Measurements from ENCODE around the gene RSPH1. TPM values are rescaled to one million over a fixed set of nuclear protein-coding genes. Genes with fewer than 3 reads are reported as not detected.
"Not testable (repeated sequence)": the region's sequence is repeated elsewhere in the genome, so short reads cannot be mapped to it uniquely, and the experiment has no call there.

The RSPH1 gene
- polyA plus RNA-seq, 1 of the 3 experiments (the other 2 are of a cell fraction) = 0.97 TPM

DNA sequence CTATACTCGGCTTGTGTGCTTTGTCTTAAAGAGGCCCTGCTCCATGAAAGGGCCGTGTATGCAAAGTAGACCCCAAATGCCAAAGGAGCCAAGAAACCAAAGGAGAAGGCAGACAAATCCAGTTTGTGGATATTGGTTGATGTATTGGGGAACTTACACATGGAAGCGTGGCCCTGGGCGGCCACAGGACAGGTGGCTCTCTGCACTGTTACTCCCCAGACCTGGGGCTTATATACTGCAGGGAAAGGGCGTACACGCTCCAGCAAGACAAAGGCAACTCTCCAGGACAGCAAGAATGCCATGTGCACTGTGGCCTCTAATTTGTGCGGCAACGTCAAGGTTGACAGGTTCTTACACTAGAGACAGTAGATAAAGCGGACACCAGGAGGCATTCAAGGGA is 24.8 kb downstream of the RSPH1 start:
- Histone ChIP-seq H3K79me2 (ENCODE audit: insufficient read depth) (no peaks in the 10 kb centered on the region), H3K36me3 (replicated peaks in 1 of 2; ENCODE audit: control insufficient read depth in 1 of 2, insufficient read depth in 2 of 2, low read length in 1 of 2) (no peaks in the 10 kb centered on the region), H3K9me3 (no peaks in the 10 kb centered on the region), H3K9ac (no peak overlapping the region), H4K20me1 (ENCODE audit: insufficient read depth) (no peaks in the 10 kb centered on the region), H3K9me2 (no peaks in the 10 kb centered on the region), H3K4me3 (ENCODE audit: low read depth in 2 of 2, low read length in 1 of 2) (no peak overlapping the region), H3K4me2 (no peak overlapping the region), H3F3A (replicated peaks; ENCODE audit: insufficient read depth) (no peaks in the 10 kb centered on the region), H3K27ac (ENCODE audit: low read depth in 2 of 2, low read length in 1 of 2) (no peak overlapping the region), H2AFZ (ENCODE audit: low read depth) (no peak overlapping the region), H3K27me3 (ENCODE audit: insufficient read depth) (no peaks in the 10 kb centered on the region), H3K4me1 (ENCODE audit: control insufficient read depth in 1 of 2, insufficient read depth in 2 of 2, low read depth in 1 of 2, low read length in 1 of 2) (peaks cover 0 to 9% of the 10 kb centered on the region in 2 experiments; a peak in 2 of 4 replicates)
- no peak for DNase-seq
- ChIA-PET POLR2A (no interaction called here), CTCF (no interaction called here)
- 79% methylated on average over 9 of the region's 9 CpGs for WGBS (ENCODE audit: low lambda C conversion rate)
- TF ChIP-seq RXRA (IDR thresholded peaks at IDR 0.05; ENCODE audit: borderline replicate concordance, low read depth) (no peak), SMC3 (IDR thresholded peaks at IDR 0.05; ENCODE audit: low read depth, low read length) (no peak), SIN3A (IDR thresholded peaks at IDR 0.05; ENCODE audit: borderline replicate concordance, low read depth, low read length) (no peak), JUND (IDR thresholded peaks at IDR 0.05) (no peak), RCOR1 (IDR thresholded peaks at IDR 0.05; ENCODE audit: low read length) (no peak), GABPA (IDR thresholded peaks at IDR 0.05; ENCODE audit: low read depth) (no peak), RFX5 (IDR thresholded peaks at IDR 0.05; ENCODE audit: low read length) (no peak), CHD2 (IDR thresholded peaks at IDR 0.05; ENCODE audit: low read length, partially characterized antibody) (no peak), MEF2A (IDR thresholded peaks at IDR 0.05; ENCODE audit: borderline replicate concordance, low read depth) (no peak), YY1 (IDR thresholded peaks at IDR 0.05; ENCODE audit: low read depth) (no peak), ELF1 (IDR thresholded peaks at IDR 0.05) (no peak), GATA2 (CRISPR knock-in tag; IDR thresholded peaks at IDR 0.05) (no peak)
- TF ChIP-seq, protein P1, sequence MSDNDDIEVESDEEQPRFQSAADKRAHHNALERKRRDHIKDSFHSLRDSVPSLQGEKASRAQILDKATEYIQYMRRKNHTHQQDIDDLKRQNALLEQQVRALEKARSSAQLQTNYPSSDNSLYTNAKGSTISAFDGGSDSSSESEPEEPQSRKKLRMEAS (IDR thresholded peaks at IDR 0.05; ENCODE audit: low read depth) = no peak
- TF ChIP-seq, protein P2, sequence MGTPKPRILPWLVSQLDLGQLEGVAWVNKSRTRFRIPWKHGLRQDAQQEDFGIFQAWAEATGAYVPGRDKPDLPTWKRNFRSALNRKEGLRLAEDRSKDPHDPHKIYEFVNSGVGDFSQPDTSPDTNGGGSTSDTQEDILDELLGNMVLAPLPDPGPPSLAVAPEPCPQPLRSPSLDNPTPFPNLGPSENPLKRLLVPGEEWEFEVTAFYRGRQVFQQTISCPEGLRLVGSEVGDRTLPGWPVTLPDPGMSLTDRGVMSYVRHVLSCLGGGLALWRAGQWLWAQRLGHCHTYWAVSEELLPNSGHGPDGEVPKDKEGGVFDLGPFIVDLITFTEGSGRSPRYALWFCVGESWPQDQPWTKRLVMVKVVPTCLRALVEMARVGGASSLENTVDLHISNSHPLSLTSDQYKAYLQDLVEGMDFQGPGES (IDR thresholded peaks at IDR 0.05; ENCODE audit: low read depth, low read length) = no peak
- TF ChIP-seq, protein P3, sequence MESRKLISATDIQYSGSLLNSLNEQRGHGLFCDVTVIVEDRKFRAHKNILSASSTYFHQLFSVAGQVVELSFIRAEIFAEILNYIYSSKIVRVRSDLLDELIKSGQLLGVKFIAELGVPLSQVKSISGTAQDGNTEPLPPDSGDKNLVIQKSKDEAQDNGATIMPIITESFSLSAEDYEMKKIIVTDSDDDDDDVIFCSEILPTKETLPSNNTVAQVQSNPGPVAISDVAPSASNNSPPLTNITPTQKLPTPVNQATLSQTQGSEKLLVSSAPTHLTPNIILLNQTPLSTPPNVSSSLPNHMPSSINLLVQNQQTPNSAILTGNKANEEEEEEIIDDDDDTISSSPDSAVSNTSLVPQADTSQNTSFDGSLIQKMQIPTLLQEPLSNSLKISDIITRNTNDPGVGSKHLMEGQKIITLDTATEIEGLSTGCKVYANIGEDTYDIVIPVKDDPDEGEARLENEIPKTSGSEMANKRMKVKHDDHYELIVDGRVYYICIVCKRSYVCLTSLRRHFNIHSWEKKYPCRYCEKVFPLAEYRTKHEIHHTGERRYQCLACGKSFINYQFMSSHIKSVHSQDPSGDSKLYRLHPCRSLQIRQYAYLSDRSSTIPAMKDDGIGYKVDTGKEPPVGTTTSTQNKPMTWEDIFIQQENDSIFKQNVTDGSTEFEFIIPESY (IDR thresholded peaks at IDR 0.05; ENCODE audit: borderline replicate concordance, low read depth) = no peak
- TF ChIP-seq, protein P4, sequence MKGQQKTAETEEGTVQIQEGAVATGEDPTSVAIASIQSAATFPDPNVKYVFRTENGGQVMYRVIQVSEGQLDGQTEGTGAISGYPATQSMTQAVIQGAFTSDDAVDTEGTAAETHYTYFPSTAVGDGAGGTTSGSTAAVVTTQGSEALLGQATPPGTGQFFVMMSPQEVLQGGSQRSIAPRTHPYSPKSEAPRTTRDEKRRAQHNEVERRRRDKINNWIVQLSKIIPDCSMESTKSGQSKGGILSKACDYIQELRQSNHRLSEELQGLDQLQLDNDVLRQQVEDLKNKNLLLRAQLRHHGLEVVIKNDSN (IDR thresholded peaks at IDR 0.05; ENCODE audit: borderline replicate concordance, low read depth) = no peak
- TF ChIP-seq, protein P5, sequence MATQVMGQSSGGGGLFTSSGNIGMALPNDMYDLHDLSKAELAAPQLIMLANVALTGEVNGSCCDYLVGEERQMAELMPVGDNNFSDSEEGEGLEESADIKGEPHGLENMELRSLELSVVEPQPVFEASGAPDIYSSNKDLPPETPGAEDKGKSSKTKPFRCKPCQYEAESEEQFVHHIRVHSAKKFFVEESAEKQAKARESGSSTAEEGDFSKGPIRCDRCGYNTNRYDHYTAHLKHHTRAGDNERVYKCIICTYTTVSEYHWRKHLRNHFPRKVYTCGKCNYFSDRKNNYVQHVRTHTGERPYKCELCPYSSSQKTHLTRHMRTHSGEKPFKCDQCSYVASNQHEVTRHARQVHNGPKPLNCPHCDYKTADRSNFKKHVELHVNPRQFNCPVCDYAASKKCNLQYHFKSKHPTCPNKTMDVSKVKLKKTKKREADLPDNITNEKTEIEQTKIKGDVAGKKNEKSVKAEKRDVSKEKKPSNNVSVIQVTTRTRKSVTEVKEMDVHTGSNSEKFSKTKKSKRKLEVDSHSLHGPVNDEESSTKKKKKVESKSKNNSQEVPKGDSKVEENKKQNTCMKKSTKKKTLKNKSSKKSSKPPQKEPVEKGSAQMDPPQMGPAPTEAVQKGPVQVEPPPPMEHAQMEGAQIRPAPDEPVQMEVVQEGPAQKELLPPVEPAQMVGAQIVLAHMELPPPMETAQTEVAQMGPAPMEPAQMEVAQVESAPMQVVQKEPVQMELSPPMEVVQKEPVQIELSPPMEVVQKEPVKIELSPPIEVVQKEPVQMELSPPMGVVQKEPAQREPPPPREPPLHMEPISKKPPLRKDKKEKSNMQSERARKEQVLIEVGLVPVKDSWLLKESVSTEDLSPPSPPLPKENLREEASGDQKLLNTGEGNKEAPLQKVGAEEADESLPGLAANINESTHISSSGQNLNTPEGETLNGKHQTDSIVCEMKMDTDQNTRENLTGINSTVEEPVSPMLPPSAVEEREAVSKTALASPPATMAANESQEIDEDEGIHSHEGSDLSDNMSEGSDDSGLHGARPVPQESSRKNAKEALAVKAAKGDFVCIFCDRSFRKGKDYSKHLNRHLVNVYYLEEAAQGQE (IDR thresholded peaks at IDR 0.05; ENCODE audit: low read depth, low read length) = no peak

DNA sequence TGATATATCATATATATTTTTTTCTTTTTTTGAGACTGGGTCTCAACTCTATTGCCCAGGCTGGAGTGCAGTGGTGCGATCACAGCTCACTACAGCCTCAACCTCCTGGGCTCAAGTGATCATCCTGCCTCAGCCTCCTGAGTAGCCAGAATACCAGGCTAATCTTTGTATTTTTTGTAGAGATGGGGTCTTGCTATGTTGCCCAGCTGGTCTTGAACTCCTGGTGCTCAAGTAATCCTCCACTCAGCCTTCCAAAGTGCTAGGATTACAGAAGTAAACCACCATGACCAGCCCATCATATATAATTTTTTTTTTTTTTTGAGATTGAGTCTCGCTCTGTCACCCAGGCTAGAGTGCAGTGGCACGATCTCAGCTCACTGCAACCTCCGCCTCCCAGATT is 26.3 kb downstream of the RSPH1 start:
- H3K27me3 ChIP-seq (ENCODE audit: insufficient read depth); H2AFZ ChIP-seq (ENCODE audit: low read depth); CTCF ChIA-PET; H4K20me1 ChIP-seq (ENCODE audit: insufficient read depth); H3K4me2 ChIP-seq; H3K27ac ChIP-seq (ENCODE audit: low read depth in 2 of 2, low read length in 1 of 2); H3K79me2 ChIP-seq (ENCODE audit: insufficient read depth); H3K4me1 ChIP-seq (ENCODE audit: control insufficient read depth in 1 of 2, insufficient read depth in 2 of 2, low read depth in 1 of 2, low read length in 1 of 2); POLR2A ChIA-PET; H3K9me3 ChIP-seq; H3K4me3 ChIP-seq (ENCODE audit: low read depth in 2 of 2, low read length in 1 of 2); DNase-seq; H3F3A ChIP-seq (replicated peaks; ENCODE audit: insufficient read depth); H3K36me3 ChIP-seq (replicated peaks in 1 of 2; ENCODE audit: control insufficient read depth in 1 of 2, insufficient read depth in 2 of 2, low read length in 1 of 2); H3K9me2 ChIP-seq; H3K9ac ChIP-seq: not testable (repeated sequence)
- WGBS (ENCODE audit: low lambda C conversion rate) = 71% methylated on average over 4 of the region's 4 CpGs
